ENCODE results near the gene PIK3CB.
"Not testable (repeated sequence)": the region's sequence is repeated elsewhere in the genome, so short reads cannot be mapped to it uniquely, and the experiment has no call there.

Gene PIK3CB

GRCh38 chr3:138732456-138732855 is 102.3 kb downstream of the PIK3CB start:
- no peak for DNase-seq

- no peak for DNase-seq
Measured at GRCh38 chr3:138726946-138727730, 107.6 kb downstream of the PIK3CB start.

- not testable (repeated sequence) for DNase-seq
Measured at GRCh38 chr3:138726042-138726441, 108.7 kb downstream of the PIK3CB start.

- DNase-seq = no peak
Measured at GRCh38 chr3:138725116-138725515, 109.6 kb downstream of the PIK3CB start.

- DNase-seq = no peak
Measured at GRCh38 chr3:138724443-138724842, 110.3 kb downstream of the PIK3CB start.

GRCh38 chr3:138718849-138719248 is 115.9 kb downstream of the PIK3CB start:
- DNase-seq = no peak

GRCh38 chr3:138717348-138717747 is 117.4 kb downstream of the PIK3CB start:
- no peak for DNase-seq

GRCh38 chr3:138712086-138712485 is 122.6 kb downstream of the PIK3CB start:
- no peak for DNase-seq

- no peak for DNase-seq
Measured at GRCh38 chr3:138705675-138706074, 129.1 kb downstream of the PIK3CB start.

GRCh38 chr3:138696666-138697370 is 137.9 kb downstream of the PIK3CB start:
- no peak for DNase-seq

- DNase-seq = no peak
Measured at GRCh38 chr3:138694287-138695007, 140.3 kb downstream of the PIK3CB start.

- no peak for DNase-seq
Measured at GRCh38 chr3:138692152-138692551, 142.6 kb downstream of the PIK3CB start.

GRCh38 chr3:138691351-138691750 is 143.4 kb downstream of the PIK3CB start:
- no peak for DNase-seq

GRCh38 chr3:138690036-138690435 is 144.7 kb downstream of the PIK3CB start:
- no peak for DNase-seq

- no peak for DNase-seq
Measured at GRCh38 chr3:138688871-138689299, 145.8 kb downstream of the PIK3CB start.

- DNase-seq = no peak
Measured at GRCh38 chr3:138687236-138687635, 147.5 kb downstream of the PIK3CB start.

GRCh38 chr3:138686771-138687221 is 147.9 kb downstream of the PIK3CB start:
- no peak for DNase-seq

- DNase-seq = no peak
Measured at GRCh38 chr3:138684396-138684795, 150.3 kb downstream of the PIK3CB start.

GRCh38 chr3:138682648-138683047 is 152.1 kb downstream of the PIK3CB start:
- no peak for DNase-seq

- DNase-seq = no peak
Measured at GRCh38 chr3:138681463-138682220, 153.1 kb downstream of the PIK3CB start.

- not testable (repeated sequence) for DNase-seq
Measured at GRCh38 chr3:138680974-138681373, 153.8 kb downstream of the PIK3CB start.

GRCh38 chr3:138678874-138679392 is 155.8 kb downstream of the PIK3CB start:
- no peak for DNase-seq
